C4-2B (cell line): ENCODE measurements around the gene CDK9.
A peak's percentile ranks its signal among the peaks of the same experiment; 100 is the strongest.

ENCODE experiments used
- H3K27ac ChIP-seq: fragments of 450-650 bp; 2 replicates; pipeline ENCODE4 v1.5.1; 2017
- CTCF ChIP-seq: fragments of 450-650 bp; conservative IDR thresholded peaks from 2 replicates; pipeline ENCODE4 v1.5.1; 2017; ENCODE audit warnings: mild to moderate bottlenecking
- ZFX ChIP-seq: fragments of 450-650 bp; IDR thresholded peaks from 2 replicates; pipeline ENCODE4 v1.6.1; 2017

CDK9 gene

GRCh38 chr9:127801955-127802575, 16.2 kb downstream of the CDK9 start:
- peak overlapping the region; percentile 87 for H3K27ac ChIP-seq

GRCh38 chr9:127802576-127803443, 17.0 kb downstream of the CDK9 start, which contains the start of gene FPGS:
Gene FPGS (plus strand): TSS chr9:127802882. CDS start chr9:127802925, 43 bp downstream.
- peak within 1 kb of the TSS; percentile 87 for H3K27ac ChIP-seq
- TF ChIP-seq CTCF (no peak; the same call in 1 of the 2 replicates), ZFX (peak; percentile 89; the same call in 1 of the 2 replicates)

More at GRCh38 chr9:127801955-127802575, 16.2 kb downstream of the CDK9 start:
- TF ChIP-seq ZFX = no peak
- TF ChIP-seq CTCF = no peak; the same call in 1 of the 2 replicates

- H3K27ac ChIP-seq = peak overlapping the region; percentile 87
- TF ChIP-seq CTCF = no peak
- TF ChIP-seq ZFX = no peak
Measured at GRCh38 chr9:127803507-127804352, 17.9 kb downstream of the CDK9 start.

GRCh38 chr9:127805620-127806019, 19.8 kb downstream of the CDK9 start:
- H3K27ac ChIP-seq = no peak overlapping the region
- TF ChIP-seq ZFX (no peak), CTCF (no peak)

GRCh38 chr9:127806871-127807270, 21.0 kb downstream of the CDK9 start:
- no peak overlapping the region for H3K27ac ChIP-seq
- TF ChIP-seq ZFX (no peak), CTCF (no peak)

- TF ChIP-seq ZFX (no peak), CTCF (no peak)
- H3K27ac ChIP-seq = no peak overlapping the region
Measured at GRCh38 chr9:127808347-127809001, 22.6 kb downstream of the CDK9 start.
